ENCODE data around the gene DHCR7. TPM values are rescaled to one million over a fixed set of nuclear protein-coding genes. Genes with fewer than 3 reads are reported as not detected.

DHCR7 gene
- polyA plus RNA-seq, 1 of the 3 experiments (the other 2 are of a cell fraction): 21.4 TPM

DNA sequence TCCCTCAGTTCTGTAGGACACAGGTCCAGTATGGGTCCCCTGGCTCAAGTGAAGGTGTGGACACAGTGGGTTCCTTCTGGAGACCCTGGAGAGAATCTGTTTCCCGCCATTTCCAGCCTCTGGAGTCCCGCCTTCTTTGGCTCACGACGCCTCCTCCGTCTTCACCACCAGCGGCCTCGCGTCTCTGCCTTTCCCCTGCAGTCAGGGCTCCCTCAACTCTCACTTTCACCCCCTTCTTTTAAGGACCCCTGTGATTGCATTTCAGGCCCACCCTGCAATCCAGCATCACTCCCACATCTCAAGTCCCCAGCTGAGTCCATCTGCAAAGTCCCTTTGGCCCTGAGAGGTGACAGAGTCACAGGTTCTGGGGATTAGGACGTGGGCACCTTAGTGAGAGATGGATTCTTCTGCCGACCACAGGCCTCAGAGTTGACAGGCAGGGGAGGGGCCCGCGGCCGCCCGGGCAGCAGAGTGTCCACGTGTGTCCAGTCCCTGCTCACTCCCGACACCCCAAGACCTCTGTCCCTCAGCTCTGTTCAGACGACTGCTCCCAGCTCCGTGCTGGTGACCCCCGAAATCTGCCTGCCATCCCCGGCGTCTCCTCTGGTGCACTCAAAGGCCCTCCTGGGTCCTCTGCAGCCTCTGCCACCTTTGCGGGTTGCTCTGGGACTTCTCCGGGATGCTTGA, 42.0 kb upstream of the DHCR7 start (continued):
- TF ChIP-seq, protein P1, sequence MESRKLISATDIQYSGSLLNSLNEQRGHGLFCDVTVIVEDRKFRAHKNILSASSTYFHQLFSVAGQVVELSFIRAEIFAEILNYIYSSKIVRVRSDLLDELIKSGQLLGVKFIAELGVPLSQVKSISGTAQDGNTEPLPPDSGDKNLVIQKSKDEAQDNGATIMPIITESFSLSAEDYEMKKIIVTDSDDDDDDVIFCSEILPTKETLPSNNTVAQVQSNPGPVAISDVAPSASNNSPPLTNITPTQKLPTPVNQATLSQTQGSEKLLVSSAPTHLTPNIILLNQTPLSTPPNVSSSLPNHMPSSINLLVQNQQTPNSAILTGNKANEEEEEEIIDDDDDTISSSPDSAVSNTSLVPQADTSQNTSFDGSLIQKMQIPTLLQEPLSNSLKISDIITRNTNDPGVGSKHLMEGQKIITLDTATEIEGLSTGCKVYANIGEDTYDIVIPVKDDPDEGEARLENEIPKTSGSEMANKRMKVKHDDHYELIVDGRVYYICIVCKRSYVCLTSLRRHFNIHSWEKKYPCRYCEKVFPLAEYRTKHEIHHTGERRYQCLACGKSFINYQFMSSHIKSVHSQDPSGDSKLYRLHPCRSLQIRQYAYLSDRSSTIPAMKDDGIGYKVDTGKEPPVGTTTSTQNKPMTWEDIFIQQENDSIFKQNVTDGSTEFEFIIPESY (IDR thresholded peaks at IDR 0.05; ENCODE audit: borderline replicate concordance, low read depth): no peak
- TF ChIP-seq JUND (IDR thresholded peaks at IDR 0.05) (no peak), EZH2phosphoT487 (IDR thresholded peaks at IDR 0.05; ENCODE audit: borderline replicate concordance, low read depth) (no peak), NFIC (IDR thresholded peaks at IDR 0.05; ENCODE audit: borderline replicate concordance) (no peak), SIN3A (IDR thresholded peaks at IDR 0.05; ENCODE audit: borderline replicate concordance, low read depth, low read length) (no peak), YY1 (IDR thresholded peaks at IDR 0.05; ENCODE audit: low read depth) (no peak), TCF12 (IDR thresholded peaks at IDR 0.05) (no peak), ELF1 (IDR thresholded peaks at IDR 0.05) (no peak)

DNA sequence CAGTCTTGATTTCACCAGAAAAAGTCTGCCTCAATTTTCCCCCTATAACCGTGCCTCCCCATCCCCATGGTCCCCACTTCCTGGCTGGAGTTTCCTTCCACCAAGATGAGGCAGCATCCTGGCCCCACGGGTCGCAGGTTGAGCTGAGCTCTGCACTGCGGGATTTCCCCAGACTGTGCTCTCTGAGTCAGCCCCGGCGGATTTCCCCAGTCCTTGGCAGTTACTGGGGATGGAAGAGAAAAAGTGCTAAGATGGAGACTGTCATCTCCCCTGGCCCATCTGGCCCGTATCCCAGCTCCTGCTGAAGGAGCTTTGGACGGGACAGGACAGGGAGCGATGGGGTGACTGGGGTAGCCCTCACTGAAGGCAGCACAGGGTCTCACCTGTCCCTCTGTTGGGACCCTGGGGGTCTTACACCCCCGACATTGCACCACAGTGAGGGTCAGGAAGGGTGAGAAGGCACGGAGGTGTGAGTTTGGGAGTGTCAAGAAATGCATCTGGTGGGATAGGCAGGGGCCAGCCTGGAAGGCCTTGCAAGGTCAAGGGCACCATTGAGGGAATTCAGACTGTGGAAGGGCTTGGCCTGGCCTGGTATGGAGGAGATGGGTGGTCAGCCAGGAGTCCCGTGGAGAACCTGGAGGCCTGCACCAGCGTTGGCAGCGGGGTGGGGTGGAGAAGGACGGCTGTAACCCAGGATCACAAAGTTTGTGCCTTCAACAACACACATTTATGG, 41.3 kb upstream of the DHCR7 start:
- Histone ChIP-seq H3K27ac (ENCODE audit: low read depth in 2 of 2, low read length in 1 of 2) (no peak overlapping the region; a peak in 1 of 4 replicates), H3K9ac (no peak overlapping the region), H3K27me3 (ENCODE audit: insufficient read depth) (no peaks in the 10 kb centered on the region), H3K4me2 (0 out of 2 replicates have a peak overlapping the region, but pooled peaks have one; percentile 13), H2AFZ (ENCODE audit: low read depth) (no peak overlapping the region), H4K20me1 (ENCODE audit: insufficient read depth) (no peaks in the 10 kb centered on the region), H3K9me2 (no peaks in the 10 kb centered on the region), H3K79me2 (ENCODE audit: insufficient read depth) (no peaks in the 10 kb centered on the region), H3K9me3 (no peaks in the 10 kb centered on the region), H3K36me3 (replicated peaks in 1 of 2; ENCODE audit: control insufficient read depth in 1 of 2, insufficient read depth in 2 of 2, low read length in 1 of 2) (peaks cover 4 to 44% of the 10 kb centered on the region in 2 experiments), H3F3A (replicated peaks; ENCODE audit: insufficient read depth) (peaks cover 3% of the 10 kb centered on the region), H3K4me1 (ENCODE audit: control insufficient read depth in 1 of 2, insufficient read depth in 2 of 2, low read depth in 1 of 2, low read length in 1 of 2) (peaks cover 10 to 18% of the 10 kb centered on the region in 2 experiments; a peak in 3 of 4 replicates), H3K4me3 (ENCODE audit: low read depth in 2 of 2, low read length in 1 of 2) (no peak overlapping the region)
- TF ChIP-seq RXRA (IDR thresholded peaks at IDR 0.05; ENCODE audit: borderline replicate concordance, low read depth) (no peak), POLR2AphosphoS5 (IDR thresholded peaks at IDR 0.05; ENCODE audit: low read depth, low read length) (no peak), FOSL2 (IDR thresholded peaks at IDR 0.05; ENCODE audit: borderline replicate concordance, low read depth) (peak; percentile 37; the same call in 1 of the 2 replicates), TCF12 (IDR thresholded peaks at IDR 0.05) (peak; percentile 14; the same call in 1 of the 2 replicates)
- WGBS (ENCODE audit: low lambda C conversion rate): 65% methylated on average over 15 of the region's 15 CpGs
- DNase-seq: no peak
- POLR2A ChIA-PET: no interaction called here
- CTCF ChIA-PET: interaction anchor here (1.5 to 2.5 kb wide), 2 partner anchors 9 to 74 kb away, joined by 8 to 11 read pairs; no protein-coding TSS in a partner anchor

DNA sequence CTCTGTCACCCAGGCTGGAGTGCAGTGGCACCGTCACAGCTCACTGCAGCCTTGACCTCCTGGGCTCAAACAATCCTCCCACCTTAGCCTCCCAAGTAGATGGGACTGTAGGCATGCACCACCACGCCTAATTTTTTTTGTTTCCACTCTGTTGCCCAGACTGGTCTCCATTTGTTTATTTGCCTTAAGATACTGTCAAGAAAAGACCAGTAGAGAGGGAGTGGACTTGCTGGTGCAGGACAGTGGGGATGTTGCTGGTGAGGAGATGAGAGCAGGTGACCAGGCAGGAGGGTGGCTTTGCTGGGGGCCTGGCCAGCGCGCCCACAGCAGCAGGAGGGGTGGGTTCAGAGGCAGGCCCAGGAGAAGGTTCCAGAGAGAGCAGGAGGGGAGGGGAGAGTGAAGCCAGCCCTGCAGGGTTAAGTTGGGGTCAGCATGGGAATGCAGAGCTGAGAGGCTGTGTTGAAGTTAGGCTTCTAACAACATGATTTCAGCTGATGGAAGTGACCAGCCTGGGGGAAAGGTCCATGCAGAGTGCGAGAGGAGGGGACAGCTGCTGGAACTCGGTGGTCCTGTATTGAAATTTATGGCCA, 40.6 kb upstream of the DHCR7 start:
- Histone ChIP-seq H3F3A (replicated peaks; ENCODE audit: insufficient read depth) (peaks cover 3% of the 10 kb centered on the region), H4K20me1 (ENCODE audit: insufficient read depth) (no peaks in the 10 kb centered on the region), H3K4me2 (no peak overlapping the region), H2AFZ (ENCODE audit: low read depth) (no peak overlapping the region), H3K27ac (ENCODE audit: low read depth in 2 of 2, low read length in 1 of 2) (peak overlapping the region in 1 of 2 experiments; percentile 87; a peak in 2 of 4 replicates), H3K27me3 (ENCODE audit: insufficient read depth) (no peaks in the 10 kb centered on the region), H3K9ac (no peak overlapping the region), H3K4me1 (ENCODE audit: control insufficient read depth in 1 of 2, insufficient read depth in 2 of 2, low read depth in 1 of 2, low read length in 1 of 2) (peaks cover 10 to 18% of the 10 kb centered on the region in 2 experiments; a peak in 3 of 4 replicates), H3K79me2 (ENCODE audit: insufficient read depth) (no peaks in the 10 kb centered on the region), H3K9me2 (no peaks in the 10 kb centered on the region), H3K4me3 (ENCODE audit: low read depth in 2 of 2, low read length in 1 of 2) (no peak overlapping the region), H3K9me3 (no peaks in the 10 kb centered on the region), H3K36me3 (replicated peaks in 1 of 2; ENCODE audit: control insufficient read depth in 1 of 2, insufficient read depth in 2 of 2, low read length in 1 of 2) (peaks cover 6 to 46% of the 10 kb centered on the region in 2 experiments)
- POLR2A ChIA-PET: no interaction called here
- 85% methylated on average over 6 of the region's 6 CpGs for WGBS (ENCODE audit: low lambda C conversion rate)
- DNase-seq: no peak
- CTCF ChIA-PET: interaction anchor here (1.5 to 2.5 kb wide), 2 partner anchors 10 to 75 kb away, joined by 8 to 11 read pairs; no protein-coding TSS in a partner anchor
- TF ChIP-seq, protein P2, sequence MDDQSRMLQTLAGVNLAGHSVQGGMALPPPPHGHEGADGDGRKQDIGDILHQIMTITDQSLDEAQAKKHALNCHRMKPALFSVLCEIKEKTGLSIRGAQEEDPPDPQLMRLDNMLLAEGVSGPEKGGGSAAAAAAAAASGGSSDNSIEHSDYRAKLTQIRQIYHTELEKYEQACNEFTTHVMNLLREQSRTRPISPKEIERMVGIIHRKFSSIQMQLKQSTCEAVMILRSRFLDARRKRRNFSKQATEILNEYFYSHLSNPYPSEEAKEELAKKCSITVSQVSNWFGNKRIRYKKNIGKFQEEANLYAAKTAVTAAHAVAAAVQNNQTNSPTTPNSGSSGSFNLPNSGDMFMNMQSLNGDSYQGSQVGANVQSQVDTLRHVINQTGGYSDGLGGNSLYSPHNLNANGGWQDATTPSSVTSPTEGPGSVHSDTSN (IDR thresholded peaks at IDR 0.05): no peak
- TF ChIP-seq JUND (IDR thresholded peaks at IDR 0.05) (no peak), RFX5 (IDR thresholded peaks at IDR 0.05; ENCODE audit: low read length) (no peak), ELF1 (IDR thresholded peaks at IDR 0.05) (no peak), FOSL2 (IDR thresholded peaks at IDR 0.05; ENCODE audit: borderline replicate concordance, low read depth) (no peak), FOXM1 (IDR thresholded peaks at IDR 0.05; ENCODE audit: low read depth) (no peak), TEAD4 (IDR thresholded peaks at IDR 0.05; ENCODE audit: borderline replicate concordance, insufficient read depth) (no peak), YY1 (IDR thresholded peaks at IDR 0.05; ENCODE audit: low read depth) (no peak), POLR2AphosphoS5 (IDR thresholded peaks at IDR 0.05; ENCODE audit: low read depth, low read length) (no peak), CHD2 (IDR thresholded peaks at IDR 0.05; ENCODE audit: low read length, partially characterized antibody) (no peak), RAD21 (IDR thresholded peaks at IDR 0.05; ENCODE audit: low read length) (no peak), EZH2phosphoT487 (IDR thresholded peaks at IDR 0.05; ENCODE audit: borderline replicate concordance, low read depth) (no peak)
